CD4-positive, alpha-beta T cell treated with Interleukin-2 at 100 ng/mL for 4 hours (primary cell): ENCODE data around the gene LORICRIN.

Source experiments
- DNase-seq: peaks from one replicate; pipeline ENCODE4 v3.0.0-alpha.2; 2020; ENCODE audit warnings: low spot score

The LORICRIN gene, protein sequence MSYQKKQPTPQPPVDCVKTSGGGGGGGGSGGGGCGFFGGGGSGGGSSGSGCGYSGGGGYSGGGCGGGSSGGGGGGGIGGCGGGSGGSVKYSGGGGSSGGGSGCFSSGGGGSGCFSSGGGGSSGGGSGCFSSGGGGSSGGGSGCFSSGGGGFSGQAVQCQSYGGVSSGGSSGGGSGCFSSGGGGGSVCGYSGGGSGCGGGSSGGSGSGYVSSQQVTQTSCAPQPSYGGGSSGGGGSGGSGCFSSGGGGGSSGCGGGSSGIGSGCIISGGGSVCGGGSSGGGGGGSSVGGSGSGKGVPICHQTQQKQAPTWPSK

DNA sequence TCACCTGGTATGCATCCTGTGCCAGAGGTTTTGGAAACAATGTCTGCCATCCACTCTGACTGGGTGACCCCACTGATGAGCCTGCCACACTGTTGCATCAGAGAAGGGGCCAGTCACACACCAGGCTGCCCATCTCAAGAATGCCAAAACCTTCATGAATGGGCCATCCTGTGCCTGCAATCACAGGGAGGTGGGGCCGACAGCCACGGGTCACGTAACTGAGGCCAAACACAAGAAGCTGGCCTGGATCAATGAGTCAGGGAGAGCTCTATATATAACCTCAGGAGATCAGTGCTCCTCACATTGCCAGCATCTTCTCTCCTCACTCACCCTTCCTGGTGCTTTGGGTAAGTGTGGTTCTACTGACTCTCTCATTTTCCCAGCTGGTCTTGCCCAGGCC is at the start of gene LORICRIN:
LORICRIN (plus strand) TSS at position 301 of the 400 bp plus-strand sequence. CDS start 1,263 bp downstream, outside the sequence.
- DNase-seq = no peak

DNA sequence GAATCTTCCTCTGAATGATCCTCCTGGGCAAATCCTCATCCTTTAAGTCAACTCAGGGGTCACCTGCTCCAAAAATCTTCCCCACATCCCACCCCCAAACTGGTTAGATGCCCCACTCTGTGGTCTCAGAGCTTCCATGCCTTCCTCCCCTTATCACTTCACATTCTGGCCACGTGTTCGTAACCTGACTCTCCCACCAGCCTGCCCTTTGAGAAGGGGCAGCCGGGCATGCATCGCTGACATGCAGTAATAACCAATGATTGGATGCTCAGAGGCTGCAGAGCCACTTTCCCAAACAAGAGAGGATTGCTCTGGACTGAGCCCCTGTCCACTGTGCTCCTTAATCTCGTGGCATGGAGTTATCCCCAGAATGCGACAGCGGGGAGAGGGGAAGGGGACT is 49.3 kb upstream of the LORICRIN start:
- no peak for DNase-seq

DNA sequence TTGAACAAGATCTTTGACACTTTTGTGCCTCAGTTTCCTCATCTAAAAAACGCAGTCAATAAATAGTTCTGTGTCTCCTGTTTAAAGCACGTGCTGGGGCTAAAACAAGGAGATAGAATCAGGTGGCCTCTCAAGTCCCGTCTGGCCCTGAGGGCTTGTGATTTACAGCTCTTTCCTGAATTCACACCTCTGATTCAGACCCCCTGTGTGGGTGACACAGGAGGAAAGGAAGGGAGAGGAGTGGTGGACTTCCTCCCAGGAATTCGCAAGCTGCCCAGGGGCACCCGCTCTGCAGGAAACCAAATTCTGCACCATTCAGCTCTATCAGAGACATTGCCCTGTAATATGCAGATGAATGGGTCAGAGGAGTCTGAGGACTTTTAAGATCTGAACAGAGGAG is 47.3 kb upstream of the LORICRIN start:
- DNase-seq = no peak

DNA sequence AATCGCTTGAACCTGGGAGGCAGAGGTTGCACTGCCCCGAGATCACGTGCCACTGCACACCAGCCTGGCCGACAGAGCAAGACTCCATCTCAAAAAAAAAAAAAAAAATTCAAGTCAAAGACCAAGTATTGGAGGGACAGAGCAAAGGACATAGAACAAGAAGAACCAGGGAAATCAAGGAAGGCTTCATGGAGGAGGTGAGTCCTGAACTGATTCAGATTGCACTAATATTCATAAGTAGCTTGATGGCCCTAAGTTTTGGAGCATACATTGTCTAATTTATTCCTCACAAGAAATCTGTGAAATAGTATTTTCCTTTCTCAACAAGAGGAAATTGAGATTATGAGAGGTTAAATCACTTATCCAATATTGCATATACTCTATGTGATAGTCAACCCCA is 46.0 kb upstream of the LORICRIN start:
- DNase-seq = no peak

DNA sequence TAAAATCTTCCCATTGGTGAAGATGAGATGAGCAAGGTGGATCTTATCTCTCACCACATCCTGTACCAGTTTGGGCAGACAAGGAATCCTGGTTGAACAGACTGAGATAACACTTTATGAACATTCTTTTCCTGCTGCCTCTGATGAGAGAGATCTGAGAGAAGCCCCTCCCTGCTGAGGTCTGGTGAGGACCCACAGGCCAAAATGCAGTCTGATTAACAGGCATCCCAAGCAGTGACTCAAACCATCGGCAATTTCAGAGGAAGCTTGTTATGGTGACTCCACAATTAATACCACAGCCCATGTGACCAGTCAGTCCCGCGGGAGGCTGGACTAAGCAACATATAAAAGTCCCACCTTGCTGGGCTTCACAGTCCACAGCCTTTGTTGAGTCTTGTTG is 42.3 kb upstream of the LORICRIN start, which contains the start of gene PRR9:
PRR9 (plus strand) TSS at position 373 of the 400 bp plus-strand sequence. CDS start 561 bp downstream, outside the sequence.
- no peak for DNase-seq

DNA sequence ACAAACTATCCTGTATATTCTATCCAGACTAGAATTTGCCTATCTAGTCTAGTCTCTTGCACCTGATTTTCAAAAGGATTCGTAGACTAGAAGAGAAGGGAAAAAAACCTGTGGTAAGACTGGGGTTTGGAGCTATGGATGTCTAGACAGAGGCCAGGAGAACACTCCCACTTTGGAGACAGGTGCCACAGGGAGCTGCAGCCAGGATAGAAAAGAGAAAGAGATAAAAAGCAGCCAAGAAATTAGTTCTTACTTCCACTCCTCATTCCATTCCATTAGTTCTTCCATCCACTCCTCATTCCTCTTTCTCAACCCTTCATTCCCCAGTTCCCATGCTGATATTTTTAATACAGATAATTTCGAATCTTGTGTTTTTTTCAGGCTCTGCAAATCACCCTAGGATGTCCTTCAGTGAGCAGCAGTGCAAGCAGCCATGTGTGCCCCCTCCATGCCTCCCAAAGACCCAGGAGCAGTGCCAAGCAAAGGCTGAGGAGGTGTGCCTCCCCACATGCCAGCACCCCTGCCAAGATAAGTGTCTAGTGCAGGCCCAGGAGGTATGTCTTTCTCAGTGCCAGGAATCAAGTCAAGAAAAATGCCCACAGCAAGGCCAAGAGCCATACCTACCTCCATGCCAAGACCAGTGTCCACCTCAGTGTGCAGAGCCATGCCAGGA is 41.6 kb upstream of the LORICRIN start:
- no peak for DNase-seq

DNA sequence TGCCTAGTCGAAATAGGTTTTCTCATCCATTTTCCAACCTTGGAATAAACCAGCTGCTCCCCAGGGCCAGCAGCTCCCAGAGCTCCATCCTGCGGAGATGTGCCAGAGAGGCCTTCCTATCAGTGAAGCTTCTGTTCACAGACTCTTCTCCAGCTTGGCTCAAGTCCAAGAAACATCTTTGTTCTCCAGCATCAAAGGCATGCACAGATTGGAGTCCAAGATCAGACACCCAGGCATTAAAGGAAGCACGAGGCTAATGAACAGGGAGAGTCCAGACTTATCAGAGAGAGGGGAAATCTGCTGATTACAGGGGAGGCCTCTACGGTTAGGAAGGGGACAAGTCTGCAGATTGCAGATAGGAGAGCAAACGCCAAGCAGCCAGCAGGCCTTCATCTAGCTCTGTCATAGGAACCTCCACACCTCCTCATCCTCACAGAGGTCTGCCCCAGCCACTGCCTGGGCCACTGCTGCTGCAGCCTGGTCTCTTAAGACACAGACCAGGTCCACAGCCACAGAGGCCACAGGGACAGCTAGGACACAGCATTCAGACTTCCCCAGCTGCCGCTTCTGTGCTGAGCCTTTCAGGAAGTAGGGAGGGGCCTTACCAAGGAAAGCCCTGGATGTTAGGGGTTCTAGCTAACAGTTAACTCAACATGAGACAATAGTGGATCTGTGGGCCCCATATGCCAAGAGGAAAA is 38.7 kb upstream of the LORICRIN start:
- no peak for DNase-seq

DNA sequence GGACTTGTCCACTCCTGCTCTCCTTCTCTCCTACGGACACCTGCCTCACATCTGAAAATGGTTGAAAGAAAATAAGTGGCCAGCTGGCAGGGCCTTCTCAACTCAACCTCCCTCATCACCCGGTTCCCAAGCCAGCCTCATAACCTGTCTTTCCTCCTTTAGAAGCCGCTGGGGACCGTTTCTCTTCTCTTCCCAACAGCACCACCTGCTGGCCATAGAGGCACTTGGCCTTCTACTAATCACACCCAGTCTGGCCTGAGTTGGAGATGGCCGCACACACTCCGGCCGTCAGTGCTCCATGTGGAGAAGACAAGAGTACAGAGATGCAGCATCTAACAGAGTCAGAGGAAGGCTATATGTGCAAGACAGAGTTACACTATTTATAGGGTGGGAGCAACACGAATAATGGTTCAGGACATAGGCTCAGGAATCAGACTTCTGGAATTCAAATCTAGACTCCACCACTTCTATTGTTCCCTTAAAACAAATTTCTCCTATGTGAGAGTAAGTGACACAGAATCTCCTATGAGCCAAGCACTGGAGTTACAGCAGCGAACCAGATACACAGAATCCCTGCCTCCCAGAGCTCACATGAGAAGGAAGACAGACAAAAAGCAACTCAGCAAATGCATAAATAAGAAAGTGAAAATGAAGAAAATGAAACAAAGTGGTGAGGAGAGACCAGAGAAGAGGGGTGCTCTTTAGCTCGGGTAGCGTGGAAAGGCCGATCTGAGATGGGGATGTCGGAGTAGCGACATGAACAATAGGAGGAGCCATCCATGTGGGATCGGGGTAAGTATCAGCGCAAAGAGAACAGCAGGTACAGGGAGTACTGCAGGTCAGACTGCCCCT is 36.2 kb upstream of the LORICRIN start:
- peak; percentile 41 for DNase-seq

DNA sequence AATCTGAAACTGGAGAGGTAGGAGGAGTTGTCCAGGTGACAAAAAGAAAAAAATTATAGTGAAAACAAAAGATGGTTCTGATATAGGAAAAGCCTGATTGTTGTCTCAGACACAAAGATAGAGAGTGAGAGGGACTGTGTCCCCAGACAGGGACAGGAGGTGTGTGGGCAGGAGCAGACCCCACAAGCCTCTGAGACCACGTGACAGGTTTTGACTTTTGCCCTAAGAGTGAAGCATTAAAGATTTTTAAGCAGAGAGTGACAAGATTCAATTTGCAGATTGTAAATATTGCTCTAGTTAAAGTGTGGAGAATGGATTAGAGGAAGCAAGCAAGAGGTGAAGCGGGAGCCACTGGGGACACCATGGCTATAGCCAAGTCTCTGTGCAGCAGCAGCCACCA is 31.7 kb upstream of the LORICRIN start:
- DNase-seq = no peak

DNA sequence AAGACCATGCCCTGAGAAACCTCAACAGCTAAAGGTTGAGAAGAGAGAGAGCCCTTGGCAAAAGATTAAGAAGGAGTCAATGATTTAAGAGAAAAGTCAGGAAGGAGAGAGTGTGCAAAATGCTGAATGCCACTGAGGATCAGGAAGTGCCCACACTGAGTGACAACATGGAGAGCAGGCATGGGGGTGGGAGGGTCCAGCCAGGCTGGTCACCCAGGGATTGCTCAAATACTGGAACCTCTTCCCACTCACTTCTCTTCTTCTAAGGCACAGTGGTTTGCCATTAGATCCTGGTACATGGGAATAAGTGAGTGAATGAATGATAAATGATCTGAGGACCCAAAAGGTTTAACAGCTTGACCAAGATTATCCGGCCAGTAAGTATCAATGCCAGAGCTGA is 31.0 kb upstream of the LORICRIN start:
- DNase-seq = no peak

DNA sequence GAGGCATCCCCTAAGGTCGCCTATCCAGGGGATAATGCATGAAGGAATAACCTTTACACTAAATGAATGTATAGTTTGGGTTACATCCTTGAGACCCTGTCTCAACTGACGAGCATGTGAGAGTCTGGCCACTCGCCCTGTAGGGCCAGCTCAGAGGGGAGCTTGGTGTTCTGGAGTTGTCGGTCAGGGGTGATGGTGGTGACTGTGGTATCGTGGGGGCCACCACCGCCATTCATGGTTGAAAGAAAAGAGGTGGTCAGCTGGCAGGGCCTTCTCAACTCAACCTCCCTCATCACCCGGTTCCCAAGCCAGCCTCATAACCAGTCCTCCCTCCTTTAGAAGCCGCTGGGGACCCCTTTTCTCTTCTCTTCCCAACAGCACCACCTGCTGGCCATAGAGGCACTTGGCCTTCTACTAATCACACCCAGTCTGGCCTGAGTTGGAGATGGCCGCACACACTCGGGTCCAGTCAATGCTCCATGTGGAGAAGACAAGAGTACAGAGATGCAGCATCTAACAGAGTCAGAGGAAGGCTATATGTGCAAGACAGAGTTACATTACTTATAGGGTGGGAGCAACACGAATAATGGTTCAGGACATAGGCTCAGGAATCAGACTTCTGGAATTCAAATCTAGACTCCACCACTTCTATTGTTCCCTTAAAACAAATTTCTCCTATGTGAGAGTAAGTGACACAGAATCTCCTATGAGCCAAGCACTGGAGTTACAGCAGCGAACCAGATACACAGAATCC is 30.2 kb upstream of the LORICRIN start:
- DNase-seq = peak; percentile 6

DNA sequence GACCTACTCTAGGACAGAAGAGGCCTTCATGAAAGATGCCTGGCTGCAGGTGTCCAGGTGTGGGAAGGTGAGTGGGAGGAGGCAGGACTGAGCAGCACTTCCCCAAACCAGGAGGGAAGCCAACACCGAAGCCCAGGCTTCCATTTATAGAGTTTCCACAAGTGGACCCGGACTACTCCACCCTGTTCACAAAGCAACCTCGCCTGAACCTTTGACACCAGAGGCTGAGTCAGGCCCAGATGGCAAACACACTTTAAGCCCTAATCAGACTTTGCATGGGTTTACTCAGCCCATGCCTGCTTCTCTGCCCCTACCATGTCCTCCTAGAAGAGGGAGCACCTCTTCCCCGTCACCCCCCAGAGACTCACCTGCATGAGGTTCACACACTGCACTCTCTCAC is 28.1 kb upstream of the LORICRIN start:
- no peak for DNase-seq

DNA sequence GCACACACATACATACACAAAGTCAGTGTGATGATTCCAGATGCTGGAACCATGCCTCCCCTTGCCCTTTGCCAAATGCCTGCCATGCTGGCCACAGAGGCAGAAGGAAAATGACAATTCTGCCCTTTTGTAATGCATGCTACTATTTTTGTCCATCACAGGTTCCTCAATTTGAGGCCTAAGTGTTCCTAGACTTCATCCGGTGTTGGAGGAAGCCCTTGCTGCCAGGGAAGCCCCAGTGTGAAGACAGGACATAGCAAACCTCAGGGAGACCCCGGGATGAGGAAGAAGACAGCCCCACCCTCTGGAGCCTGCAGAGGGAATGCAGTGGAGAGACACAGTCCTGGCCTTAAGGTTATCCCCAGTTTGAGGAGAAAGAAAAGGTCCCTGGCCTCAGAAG is 27.7 kb upstream of the LORICRIN start:
- no peak for DNase-seq

DNA sequence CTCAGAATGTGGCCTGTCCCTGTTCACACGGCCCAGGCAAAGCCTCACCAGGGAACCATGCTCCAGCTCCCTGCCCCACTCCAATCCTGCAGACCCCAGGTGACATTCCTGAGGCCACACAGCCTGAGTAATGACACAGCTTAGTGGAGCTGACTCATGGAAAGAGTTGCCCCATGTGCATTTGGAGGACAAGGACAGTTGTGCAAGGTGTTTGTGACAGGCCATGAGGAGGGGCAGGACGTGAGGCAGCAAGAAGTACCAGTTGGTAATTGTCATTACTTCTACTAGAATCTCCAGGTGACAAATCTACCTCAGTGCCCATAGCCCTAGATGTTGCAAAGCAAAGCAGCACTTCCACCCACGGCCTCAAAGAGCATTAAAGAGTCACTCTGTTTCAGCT is 26.9 kb upstream of the LORICRIN start:
- DNase-seq = no peak

DNA sequence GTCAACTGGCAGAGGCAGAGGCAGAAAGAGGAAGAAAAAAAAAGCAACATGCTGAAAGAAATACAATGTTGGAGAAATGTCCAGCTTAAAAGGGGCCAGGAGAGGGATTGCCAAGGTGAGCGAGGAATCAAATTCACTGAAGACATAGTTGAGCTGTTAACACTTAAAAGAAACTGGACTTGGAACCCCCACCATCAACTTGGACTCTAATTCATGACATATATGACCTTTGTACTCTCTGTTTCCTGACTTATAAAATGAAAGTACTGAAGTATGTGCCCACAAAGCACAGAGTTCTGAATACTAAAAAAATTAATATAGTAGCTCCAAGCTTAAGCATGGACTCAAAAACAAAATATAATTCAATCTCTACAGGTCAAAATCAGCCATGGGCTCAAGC is 26.0 kb upstream of the LORICRIN start:
- no peak for DNase-seq

DNA sequence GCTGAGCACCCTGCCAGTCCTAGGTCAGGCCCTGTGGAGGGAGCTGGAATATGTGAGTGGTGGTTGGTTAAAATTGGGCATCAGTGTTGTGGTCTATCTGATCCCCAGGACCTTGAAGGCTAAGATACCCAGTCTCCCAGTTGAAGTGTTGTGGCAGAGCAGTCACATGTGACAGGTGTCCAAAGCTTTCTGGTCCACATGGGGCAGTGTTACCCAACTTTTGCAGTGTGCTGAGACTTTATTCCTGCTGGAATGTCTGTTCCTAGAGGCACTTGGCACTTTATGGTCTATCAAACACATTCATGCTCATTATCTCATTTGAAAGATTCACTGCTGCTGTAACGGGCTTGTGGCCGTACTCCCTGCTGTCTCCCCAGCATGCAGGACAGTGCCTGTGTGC is 21.0 kb upstream of the LORICRIN start:
- no peak for DNase-seq

DNA sequence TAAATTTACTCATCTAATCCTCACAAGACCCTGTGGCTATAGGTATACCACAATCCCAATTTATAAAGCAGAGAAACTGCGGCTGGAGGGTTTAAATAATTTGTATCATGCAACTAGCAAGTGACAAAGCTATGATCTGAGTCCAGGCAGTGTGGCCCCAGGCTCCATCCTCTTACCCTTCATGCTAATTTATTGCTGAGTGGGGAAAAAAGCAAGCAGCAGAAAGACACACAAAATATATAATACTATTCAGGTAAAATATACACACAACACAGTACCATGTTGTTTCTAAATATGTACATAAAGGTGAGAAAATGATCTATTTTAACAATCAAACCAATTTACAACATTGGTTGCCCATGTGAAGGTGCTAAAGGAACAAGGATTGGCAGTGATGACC is 17.3 kb upstream of the LORICRIN start:
- DNase-seq = no peak

DNA sequence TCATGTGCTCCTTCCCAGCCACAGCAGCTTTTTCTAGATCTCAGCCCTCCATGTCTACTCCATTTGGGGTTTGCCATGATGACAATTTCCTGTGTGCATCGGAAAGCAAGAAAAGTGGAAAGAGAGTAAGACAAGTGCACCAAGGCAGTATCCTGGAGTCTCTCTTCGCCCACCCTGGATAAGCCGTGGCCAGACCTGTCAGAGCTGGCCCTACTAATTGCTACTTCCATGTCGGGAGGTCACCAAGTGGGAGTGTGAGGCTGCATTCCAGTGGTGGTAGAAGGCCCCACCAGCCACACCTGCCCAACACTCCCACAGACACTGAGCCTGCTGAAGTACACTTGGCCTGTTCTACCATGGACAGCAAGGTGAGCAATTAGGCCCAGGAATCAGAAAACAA is 14.0 kb upstream of the LORICRIN start:
- no peak for DNase-seq

DNA sequence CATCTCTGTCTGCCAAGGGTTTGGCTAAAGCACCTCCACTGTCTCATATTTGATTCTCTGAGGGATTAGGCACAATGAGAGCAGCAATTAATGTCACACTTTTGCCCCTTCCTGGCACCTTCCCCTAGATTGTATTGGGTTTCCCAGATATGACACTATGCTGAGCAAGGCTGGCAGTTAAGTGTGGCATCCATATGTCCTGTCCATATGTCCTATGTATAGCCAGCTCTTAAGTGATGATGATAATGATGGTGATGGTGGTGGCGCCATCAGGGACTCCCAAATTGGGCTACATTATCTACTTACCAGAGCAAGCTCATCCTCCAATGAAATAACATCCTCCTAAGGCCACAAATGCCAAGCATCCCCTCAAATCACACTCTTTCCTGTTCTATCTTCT is 13.5 kb upstream of the LORICRIN start:
- DNase-seq = no peak

DNA sequence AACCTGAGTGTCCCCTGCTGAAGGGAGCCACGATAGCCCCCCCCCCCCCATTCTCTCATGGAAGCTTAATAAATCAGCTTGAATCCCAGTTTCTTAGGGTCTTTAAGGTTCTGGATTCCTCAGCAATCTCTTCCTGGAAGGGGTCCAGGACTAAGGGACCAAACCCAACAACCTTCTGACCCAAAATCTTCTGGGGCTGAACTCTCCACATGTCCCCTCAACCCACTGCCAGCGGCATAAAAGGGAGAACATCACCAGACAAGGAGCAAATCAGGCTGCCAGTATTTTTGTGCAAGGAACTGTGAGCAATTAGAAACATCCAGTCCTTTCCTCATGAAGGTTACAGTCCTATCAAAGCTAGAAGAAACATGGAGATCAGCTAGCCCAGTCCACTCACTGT is 12.7 kb upstream of the LORICRIN start:
- DNase-seq = no peak

DNA sequence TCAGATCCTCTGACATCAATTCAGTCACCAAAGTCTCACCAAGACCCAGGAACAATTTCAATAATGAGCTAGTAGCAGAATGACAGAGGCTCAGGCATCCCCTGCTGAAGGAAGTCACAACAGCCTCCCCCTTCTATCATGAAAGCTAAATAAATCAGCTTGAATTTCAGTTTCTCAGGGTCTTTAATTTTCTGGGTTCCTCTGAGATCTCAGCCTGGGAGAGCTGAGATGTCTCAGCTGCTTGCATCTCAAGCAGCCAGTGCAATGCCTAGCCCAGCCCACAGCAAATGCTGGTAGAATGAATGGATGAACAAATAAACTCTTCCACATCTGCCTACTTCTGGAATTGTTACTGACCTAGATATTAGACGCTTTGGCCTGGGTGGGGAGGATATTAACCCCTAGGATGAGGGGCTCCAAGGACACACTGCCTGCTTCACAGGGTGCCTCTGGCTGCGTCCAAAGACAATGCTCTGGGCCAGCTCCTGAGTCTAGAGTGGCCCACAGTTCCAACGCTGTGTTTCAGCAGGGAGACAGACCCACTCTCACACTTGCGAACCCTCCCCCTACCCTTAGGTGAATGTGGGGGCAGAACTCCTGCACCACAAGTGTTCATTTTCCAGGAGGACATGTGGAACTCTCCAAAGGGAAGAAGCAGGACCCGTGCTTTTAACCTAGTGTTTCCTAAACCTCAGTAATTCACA is 11.2 kb upstream of the LORICRIN start:
- no peak for DNase-seq
